GM18498 (cell line): ENCODE measurements around the gene ZNF224.
A peak's percentile ranks its signal among the peaks of the same experiment; 100 is the strongest.
"Not testable (repeated sequence)": the region's sequence is repeated elsewhere in the genome, so short reads cannot be mapped to it uniquely, and the experiment has no call there.

Source experiments
- ATAC-seq: cut with Tn5 transposase; IDR thresholded peaks from one replicate; pipeline ENCODE4 v1.9.1; 2021; ENCODE audit warnings: mild to moderate bottlenecking, moderate library complexity; ENCODE audit not compliant: unreplicated experiment

Gene ZNF224

DNA sequence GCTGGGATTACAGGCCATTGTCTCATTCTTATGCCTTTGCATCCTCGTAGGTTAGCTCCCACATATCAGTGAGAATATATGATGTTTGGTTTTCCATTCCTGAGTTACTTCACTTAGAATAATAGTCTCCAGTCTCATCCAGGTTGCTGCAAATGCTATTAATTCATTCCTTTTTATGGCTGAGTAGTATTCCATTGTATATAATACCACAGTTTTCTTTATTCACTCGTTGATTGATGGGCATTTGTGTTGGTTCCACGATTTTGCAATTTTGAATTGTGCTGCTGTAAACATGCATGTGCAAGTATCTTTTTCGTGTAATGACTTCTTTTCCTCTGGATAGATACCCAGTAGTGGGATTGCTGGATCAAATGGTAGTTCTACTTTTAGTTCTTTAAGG lies 27.0 kb downstream of the ZNF224 start:
- ATAC-seq, result not testable (repeated sequence)

DNA sequence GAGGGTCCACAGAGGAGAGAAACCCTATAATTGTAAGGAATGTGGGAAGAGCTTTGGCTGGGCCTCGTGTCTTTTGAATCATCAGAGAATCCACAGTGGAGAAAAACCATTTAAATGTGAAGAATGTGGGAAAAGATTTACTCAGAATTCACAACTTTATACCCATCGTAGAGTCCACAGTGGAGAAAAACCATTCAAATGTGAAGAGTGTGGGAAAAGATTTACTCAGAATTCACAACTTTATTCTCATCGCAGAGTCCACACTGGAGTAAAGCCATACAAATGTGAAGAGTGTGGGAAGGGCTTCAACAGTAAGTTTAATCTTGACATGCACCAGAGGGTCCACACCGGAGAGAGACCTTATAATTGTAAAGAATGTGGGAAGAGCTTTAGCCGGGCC lies 37.8 kb downstream of the ZNF224 start:
- ATAC-seq, result no peak

DNA sequence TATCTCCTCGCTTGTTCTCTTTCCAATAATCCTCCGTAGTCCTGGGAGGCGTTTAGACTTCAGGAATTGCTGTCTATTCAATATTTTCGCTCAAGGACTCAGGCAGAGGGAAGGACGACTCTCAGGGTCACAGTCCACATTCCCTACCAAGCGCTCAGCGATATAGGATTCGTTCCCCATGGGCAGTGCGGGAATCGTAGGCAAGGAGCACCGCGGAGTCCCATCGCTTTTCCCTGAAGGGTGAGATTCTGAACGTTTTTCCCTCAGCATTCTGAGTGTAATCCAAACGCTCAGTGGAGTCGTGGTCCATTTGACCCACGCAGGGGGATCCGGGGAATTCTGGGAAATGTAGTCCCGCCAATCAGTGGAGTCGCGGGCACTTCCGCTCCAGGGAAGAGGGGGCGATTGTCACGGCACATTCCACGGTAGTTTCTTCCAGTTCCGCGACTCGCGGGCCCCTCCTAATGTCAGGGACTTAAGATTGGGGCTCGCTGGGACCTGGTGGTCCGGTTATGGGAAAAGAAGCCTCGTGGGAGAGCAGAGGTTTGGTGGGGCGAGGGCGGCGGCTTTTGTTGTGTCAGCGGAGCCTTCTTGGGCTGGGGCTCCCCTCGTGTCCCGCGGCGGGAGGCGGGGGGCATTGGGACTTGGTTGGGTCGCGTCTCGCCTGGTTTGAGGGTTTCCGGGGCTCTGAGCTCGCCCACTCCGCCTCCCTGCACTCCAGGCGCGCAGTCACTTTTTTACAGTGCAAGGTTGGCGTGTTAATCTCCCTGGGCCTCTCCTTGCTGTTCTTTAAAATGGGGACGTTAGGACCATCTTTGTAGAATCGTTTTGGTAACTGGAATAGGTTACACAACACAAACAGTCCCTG lies 47.3 kb downstream of the ZNF224 start, which contains the start of gene ZNF234:
Gene ZNF234, plus strand, starts transcription at position 364 of the 868 bp plus-strand sequence. CDS start 3,079 bp downstream, outside the sequence.
- peak; percentile 88 for ATAC-seq

DNA sequence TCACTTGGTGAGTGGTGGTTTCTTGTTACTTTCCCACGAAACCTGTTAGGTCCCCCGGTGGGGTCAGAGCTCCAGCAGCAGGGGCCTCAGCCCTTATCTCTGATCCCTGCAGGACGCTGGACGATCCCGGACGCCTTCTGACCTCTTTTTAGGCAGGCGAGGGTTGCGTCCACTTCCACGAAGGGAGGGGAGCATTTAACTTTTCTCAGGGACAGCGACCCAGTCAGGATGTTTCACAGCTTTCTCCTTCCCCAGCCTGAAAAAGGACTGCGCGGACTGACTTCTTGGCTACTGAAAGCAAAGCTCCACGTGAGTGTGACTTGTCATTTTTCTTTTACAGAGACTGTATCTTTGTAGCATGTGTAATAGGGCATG lies 47.9 kb downstream of the ZNF224 start:
- ATAC-seq, result no peak

- no peak for ATAC-seq
Measured at GRCh38 chr19:44149776-44150175, 55.6 kb downstream of the ZNF224 start.

- ATAC-seq, result no peak
Measured at GRCh38 chr19:44151491-44151890, 57.3 kb downstream of the ZNF224 start.

DNA sequence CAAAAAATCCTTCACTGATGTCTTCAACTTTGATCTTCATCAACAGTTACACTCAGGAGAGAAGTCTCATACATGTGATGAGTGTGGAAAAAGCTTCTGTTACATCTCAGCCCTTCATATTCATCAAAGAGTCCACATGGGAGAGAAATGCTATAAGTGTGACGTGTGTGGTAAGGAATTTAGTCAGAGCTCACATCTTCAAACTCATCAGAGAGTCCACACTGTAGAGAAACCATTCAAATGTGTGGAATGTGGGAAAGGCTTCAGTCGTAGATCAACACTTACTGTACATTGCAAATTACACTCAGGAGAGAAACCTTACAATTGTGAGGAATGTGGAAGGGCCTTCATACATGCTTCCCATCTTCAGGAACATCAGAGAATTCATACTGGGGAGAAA lies 62.3 kb downstream of the ZNF224 start:
- ATAC-seq, result no peak
